IPS DF 4.7 (cell line): ENCODE measurements around the gene DMAC2.
"Not testable (repeated sequence)": the region's sequence is repeated elsewhere in the genome, so short reads cannot be mapped to it uniquely, and the experiment has no call there.

Source experiments
- DNase-seq: peaks from one replicate; pipeline ENCODE4 v3.0.0-alpha.2; 2013; ENCODE audit warnings: low spot score; ENCODE audit errors: extremely low read depth

The DMAC2 gene

DNA sequence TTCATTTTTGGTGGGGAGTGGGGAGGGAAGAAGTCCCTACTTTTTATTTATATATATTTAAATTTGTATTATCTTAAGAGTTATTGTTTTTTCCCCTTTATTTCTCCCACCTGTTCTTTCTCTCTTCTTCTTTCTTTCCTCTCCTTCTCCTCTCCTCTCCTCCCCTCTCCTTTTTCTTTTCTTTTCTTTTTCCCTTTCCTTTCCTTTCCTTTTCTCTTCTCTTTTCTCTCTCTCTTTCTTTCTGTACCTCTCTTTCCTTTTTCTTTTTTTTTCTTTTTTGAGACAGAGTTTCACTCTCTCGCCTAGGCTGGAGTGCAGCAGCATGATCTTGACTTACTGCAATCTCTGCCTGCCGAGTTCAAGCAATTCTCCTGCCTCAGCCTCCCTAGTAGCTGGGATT is 40.2 kb downstream of the DMAC2 start:
- no peak for DNase-seq

DNA sequence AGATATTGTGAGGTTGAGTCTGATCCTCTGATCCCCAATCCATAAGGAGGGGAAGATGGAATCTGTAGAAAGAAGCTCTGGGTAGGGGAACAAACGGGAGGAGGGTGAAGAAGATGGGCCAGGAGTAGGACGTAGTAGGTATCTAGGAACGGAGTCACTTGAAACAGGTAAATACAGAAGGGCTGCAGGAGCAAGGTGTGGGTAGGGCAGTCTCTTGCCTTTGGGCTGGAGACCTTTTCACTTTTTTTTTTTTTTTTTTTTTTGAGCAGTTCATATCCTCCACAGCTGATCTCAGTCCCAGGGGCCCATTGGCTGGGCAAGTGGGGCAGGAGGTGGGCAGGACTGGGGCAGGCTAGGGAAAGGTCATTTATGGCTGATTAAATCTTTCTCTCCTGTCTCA is 40.6 kb downstream of the DMAC2 start:
- DNase-seq, result no peak

- no peak for DNase-seq
These were observed 41.1 kb downstream of the DMAC2 start for GRCh38 chr19:41398598-41398997.

- DNase-seq, result no peak
These were observed 41.7 kb downstream of the DMAC2 start for GRCh38 chr19:41398050-41398418.

GRCh38 chr19:41397086-41398049 is 42.3 kb downstream of the DMAC2 start, which contains the start of the genes BCKDHA and EXOSC5:
Gene BCKDHA (plus strand): TSS chr19:41397818. CDS start chr19:41397828, 10 bp downstream.
Gene EXOSC5 (minus strand): TSS chr19:41397359. CDS start chr19:41397328, 31 bp downstream.
- peak; percentile 99 for DNase-seq

DNA sequence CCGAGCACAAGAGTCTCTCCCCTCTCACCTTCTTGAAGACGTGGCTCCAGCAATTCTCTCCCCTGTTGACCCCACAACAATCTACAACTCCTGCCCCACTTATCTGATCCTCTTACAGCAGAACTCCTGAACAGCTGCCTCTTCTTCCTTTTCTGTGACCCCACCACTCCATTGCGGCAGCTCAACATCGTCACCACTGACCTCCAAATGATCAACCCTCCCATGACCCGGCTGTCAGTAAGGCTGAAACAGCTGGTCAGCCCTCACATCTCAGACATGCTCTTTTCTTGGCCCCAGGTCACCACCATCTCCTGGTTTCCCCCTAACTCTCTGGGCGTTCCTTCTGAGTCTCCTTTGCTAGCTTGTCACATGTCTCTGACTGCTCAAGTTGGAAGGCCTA is 44.4 kb downstream of the DMAC2 start:
- no peak for DNase-seq

GRCh38 chr19:41392775-41393174 is 46.9 kb downstream of the DMAC2 start:
- DNase-seq, result no peak

GRCh38 chr19:41391618-41392017 is 48.1 kb downstream of the DMAC2 start:
- no peak for DNase-seq

DNA sequence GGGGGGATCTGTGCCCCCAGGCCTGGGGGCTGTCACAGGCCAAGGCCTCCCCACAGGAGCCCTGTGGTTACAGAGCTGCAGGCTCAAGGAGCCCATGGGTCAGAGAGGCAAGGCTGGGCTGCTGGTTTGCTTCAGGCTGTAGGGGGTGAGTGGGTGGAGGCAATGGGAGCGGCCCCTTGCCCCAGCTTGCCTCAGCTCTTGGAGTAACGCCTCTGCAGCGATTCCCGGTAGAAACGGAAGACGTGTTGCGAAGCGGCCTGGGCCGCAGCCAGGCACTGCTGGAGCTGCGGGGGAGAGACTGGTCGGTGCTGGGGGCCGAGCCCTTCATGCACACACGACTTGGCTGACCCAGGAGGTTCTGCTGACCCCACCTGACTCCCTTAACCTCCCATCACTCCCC is 53.3 kb downstream of the DMAC2 start:
- no peak for DNase-seq

GRCh38 chr19:41384351-41384750 is 55.4 kb downstream of the DMAC2 start:
- DNase-seq, result no peak

DNA sequence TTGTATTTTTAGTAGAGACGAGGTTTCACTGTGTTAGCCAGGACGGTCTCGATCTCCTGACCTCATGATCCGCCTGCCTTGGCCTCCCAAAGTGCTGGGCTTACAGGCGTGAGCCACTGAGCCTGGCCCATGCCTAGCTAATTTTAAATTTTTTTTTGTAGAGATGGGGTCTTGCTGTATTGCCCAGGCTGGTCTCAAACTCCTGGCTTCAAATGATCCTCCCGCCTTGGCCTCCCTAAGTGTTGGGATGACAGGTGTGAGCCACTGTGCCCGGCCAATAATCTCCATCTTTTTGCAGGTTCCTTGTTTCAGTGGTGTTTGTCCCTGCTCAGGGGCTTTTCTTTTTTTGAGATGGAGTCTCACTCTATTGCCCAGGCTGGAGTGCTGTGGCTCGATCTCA is 58.2 kb downstream of the DMAC2 start:
- DNase-seq, result not testable (repeated sequence)
